Measurements from ENCODE around the gene LRRC55. TPM values are rescaled to one million over a fixed set of nuclear protein-coding genes. Genes with fewer than 3 reads are reported as not detected.

The LRRC55 gene
- total RNA-seq, 2 donors from 2014 or later: 0.10 to 0.27 TPM

DNA sequence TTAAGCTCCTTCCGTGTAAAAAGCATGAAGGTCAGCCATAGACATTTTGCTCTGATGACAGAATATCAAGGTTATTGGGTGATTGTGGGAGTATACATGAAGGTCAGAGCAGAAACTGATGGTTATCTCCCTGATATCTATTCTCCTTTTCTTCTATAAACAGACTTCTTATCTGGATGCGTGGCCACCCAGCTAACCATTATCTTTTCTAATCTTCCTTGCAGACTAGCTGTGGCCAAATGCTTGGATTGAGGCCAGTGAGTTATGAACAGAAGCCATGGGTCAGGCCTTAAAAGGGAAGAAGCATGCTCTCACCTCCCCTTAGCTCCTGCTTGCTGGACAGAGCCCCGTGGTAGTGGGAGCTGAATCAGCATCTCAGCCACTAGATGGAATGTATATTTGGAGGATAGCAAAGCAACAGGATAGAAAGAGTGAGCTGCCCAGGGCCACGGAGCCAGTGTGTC is 31.3 kb upstream of the LRRC55 start:
- Histone ChIP-seq H3K36me3 (no peaks in the 10 kb centered on the region), H3K4me1 (no peaks in the 10 kb centered on the region), H3K27me3 (no peaks in the 10 kb centered on the region), H3K9ac (ENCODE audit: low read depth in 2 of 2, low read length in 2 of 2) (no peak overlapping the region), H3K27ac (no peak overlapping the region), H3K9me3 (no peaks in the 10 kb centered on the region), H3K4me3 (no peak overlapping the region)
- DNase-seq: no peak
- TF ChIP-seq, protein P1, sequence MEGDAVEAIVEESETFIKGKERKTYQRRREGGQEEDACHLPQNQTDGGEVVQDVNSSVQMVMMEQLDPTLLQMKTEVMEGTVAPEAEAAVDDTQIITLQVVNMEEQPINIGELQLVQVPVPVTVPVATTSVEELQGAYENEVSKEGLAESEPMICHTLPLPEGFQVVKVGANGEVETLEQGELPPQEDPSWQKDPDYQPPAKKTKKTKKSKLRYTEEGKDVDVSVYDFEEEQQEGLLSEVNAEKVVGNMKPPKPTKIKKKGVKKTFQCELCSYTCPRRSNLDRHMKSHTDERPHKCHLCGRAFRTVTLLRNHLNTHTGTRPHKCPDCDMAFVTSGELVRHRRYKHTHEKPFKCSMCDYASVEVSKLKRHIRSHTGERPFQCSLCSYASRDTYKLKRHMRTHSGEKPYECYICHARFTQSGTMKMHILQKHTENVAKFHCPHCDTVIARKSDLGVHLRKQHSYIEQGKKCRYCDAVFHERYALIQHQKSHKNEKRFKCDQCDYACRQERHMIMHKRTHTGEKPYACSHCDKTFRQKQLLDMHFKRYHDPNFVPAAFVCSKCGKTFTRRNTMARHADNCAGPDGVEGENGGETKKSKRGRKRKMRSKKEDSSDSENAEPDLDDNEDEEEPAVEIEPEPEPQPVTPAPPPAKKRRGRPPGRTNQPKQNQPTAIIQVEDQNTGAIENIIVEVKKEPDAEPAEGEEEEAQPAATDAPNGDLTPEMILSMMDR (IDR thresholded peaks at IDR 0.05): no peak
- intact Hi-C loops (cut with DNase I): no loop called here

DNA sequence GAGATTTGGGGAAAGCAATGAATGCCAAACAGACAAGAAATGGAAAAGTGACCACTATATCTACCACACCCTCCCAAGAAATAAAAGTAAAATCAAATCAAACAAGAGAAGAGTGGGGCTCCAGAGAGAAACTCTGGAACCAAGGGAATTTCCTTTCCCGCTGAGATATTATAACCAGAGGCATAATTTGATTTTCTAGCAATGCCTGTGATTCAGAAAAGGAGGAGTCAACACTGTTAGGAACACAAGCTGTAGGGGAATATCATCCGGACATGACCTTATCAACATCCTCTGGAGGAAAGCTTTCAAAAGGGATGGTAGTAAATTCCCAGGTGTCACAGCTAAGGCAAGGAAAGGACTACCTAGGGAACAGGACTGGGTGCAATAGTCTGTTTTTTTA is 29.6 kb upstream of the LRRC55 start:
- TF ChIP-seq, protein P1 (IDR thresholded peaks at IDR 0.05): no peak
- no peak for DNase-seq
- H3K4me1 ChIP-seq: no peaks in the 10 kb centered on the region
- no peaks in the 10 kb centered on the region for H3K36me3 ChIP-seq
- intact Hi-C loops (cut with DNase I): no loop called here
- H3K4me3 ChIP-seq: no peak overlapping the region
- no peak overlapping the region for H3K27ac ChIP-seq
- H3K9me3 ChIP-seq: no peaks in the 10 kb centered on the region
- H3K27me3 ChIP-seq: no peaks in the 10 kb centered on the region
- no peak overlapping the region for H3K9ac ChIP-seq (ENCODE audit: low read depth in 2 of 2, low read length in 2 of 2)

DNA sequence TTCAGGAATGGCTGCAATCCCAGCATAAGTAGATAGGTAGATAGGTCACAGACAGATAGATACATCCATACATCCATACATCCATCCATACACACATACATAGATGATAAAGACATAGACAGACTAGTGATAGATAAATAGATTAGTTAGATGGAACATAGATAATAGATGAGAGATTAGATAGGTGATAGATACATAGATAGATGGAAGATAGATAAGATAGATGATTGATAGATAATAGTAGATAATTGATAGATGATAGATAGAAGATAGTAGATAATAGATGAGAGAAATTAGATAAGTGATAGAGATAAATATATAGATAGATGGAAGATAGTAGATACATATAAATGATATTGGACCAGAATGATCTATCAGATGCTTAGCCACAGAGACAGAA is 28.3 kb upstream of the LRRC55 start:
- TF ChIP-seq, protein P1 (IDR thresholded peaks at IDR 0.05): no peak
- Histone ChIP-seq H3K36me3 (no peaks in the 10 kb centered on the region), H3K9ac (ENCODE audit: low read depth in 2 of 2, low read length in 2 of 2) (no peak overlapping the region), H3K4me3 (no peak overlapping the region), H3K4me1 (no peaks in the 10 kb centered on the region), H3K27ac (no peak overlapping the region), H3K27me3 (no peaks in the 10 kb centered on the region), H3K9me3 (no peaks in the 10 kb centered on the region)
- DNase-seq: no peak
- intact Hi-C loops (cut with DNase I): no loop called here

DNA sequence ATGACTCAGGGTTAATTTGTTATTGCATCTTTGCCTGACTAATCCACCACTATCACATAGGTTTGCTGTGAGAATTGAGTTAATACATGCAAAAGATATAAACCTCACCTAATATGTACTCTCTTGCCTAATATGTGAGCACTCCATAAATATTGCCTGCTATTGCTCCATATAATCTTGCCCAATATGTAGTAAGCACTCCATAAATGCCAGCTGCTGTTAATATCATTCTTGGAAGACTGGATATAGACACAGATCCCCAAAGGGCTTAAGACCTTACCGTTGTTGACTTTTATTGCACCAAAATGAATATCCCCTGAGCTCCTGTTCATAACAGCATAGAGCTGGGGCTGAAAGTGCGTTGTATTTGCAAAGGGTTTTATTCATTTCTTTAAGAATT is 27.0 kb upstream of the LRRC55 start:
- no peaks in the 10 kb centered on the region for H3K36me3 ChIP-seq
- H3K9me3 ChIP-seq: no peaks in the 10 kb centered on the region
- intact Hi-C loops (cut with DNase I): no loop called here
- no peaks in the 10 kb centered on the region for H3K27me3 ChIP-seq
- no peak for DNase-seq
- no peaks in the 10 kb centered on the region for H3K4me1 ChIP-seq
- no peak overlapping the region for H3K9ac ChIP-seq (ENCODE audit: low read depth in 2 of 2, low read length in 2 of 2)
- H3K27ac ChIP-seq: no peak overlapping the region
- TF ChIP-seq, protein P1 (IDR thresholded peaks at IDR 0.05): no peak
- no peak overlapping the region for H3K4me3 ChIP-seq

DNA sequence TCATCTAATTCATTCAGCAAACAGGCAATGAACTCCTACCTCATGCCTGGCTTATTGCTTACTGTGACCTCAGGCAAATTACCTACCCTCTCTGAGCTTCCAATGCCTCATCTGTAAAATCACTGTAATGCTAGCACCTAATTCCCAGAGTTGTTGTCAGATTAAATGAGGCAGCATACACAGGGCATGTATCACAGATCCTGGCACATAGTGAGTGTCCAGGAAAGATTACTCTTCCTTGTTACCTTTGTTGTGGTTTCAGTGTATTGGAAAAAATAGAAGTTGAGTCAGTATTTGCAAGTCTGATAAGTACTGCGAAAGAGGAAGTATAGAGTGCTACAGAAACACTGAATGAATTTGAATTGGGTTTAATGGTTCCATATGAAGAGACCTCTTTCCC is 26.4 kb upstream of the LRRC55 start:
- no peaks in the 10 kb centered on the region for H3K27me3 ChIP-seq
- H3K27ac ChIP-seq: no peak overlapping the region
- TF ChIP-seq, protein P1 (IDR thresholded peaks at IDR 0.05): no peak
- intact Hi-C loops (cut with DNase I): no loop called here
- no peaks in the 10 kb centered on the region for H3K36me3 ChIP-seq
- H3K4me1 ChIP-seq: no peaks in the 10 kb centered on the region
- H3K4me3 ChIP-seq: no peak overlapping the region
- DNase-seq: no peak
- H3K9ac ChIP-seq (ENCODE audit: low read depth in 2 of 2, low read length in 2 of 2): no peak overlapping the region
- H3K9me3 ChIP-seq: no peaks in the 10 kb centered on the region
